Measurements from ENCODE around the gene WNT8B.

The WNT8B gene

DNA sequence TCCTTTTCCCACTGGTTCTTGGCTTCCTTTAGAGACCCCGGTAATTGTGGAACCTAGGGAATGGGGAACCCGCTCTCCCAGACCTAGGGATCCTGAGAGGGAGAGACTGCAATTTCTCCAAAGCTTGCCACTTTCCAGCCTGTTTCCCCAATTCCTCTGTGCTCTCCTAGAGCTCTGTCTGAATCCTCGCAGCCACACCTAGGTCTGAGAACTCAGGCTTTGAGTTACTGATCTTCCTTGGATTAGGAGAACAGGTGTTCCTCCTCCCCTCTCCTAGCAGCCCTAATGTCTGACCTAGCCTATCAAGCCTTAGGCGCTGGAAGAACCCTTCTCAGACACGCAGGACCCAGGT, 20.0 kb downstream of the WNT8B start:
- DNase-seq (ENCODE audit: low read depth) = no peak
- TF ChIP-seq, protein P1, sequence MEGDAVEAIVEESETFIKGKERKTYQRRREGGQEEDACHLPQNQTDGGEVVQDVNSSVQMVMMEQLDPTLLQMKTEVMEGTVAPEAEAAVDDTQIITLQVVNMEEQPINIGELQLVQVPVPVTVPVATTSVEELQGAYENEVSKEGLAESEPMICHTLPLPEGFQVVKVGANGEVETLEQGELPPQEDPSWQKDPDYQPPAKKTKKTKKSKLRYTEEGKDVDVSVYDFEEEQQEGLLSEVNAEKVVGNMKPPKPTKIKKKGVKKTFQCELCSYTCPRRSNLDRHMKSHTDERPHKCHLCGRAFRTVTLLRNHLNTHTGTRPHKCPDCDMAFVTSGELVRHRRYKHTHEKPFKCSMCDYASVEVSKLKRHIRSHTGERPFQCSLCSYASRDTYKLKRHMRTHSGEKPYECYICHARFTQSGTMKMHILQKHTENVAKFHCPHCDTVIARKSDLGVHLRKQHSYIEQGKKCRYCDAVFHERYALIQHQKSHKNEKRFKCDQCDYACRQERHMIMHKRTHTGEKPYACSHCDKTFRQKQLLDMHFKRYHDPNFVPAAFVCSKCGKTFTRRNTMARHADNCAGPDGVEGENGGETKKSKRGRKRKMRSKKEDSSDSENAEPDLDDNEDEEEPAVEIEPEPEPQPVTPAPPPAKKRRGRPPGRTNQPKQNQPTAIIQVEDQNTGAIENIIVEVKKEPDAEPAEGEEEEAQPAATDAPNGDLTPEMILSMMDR (IDR thresholded peaks at IDR 0.05; ENCODE audit: low read length, missing control alignments) = no peak
- H3K4me3 ChIP-seq (replicated peaks; ENCODE audit: low read depth, low read length) = no peak overlapping the region

DNA sequence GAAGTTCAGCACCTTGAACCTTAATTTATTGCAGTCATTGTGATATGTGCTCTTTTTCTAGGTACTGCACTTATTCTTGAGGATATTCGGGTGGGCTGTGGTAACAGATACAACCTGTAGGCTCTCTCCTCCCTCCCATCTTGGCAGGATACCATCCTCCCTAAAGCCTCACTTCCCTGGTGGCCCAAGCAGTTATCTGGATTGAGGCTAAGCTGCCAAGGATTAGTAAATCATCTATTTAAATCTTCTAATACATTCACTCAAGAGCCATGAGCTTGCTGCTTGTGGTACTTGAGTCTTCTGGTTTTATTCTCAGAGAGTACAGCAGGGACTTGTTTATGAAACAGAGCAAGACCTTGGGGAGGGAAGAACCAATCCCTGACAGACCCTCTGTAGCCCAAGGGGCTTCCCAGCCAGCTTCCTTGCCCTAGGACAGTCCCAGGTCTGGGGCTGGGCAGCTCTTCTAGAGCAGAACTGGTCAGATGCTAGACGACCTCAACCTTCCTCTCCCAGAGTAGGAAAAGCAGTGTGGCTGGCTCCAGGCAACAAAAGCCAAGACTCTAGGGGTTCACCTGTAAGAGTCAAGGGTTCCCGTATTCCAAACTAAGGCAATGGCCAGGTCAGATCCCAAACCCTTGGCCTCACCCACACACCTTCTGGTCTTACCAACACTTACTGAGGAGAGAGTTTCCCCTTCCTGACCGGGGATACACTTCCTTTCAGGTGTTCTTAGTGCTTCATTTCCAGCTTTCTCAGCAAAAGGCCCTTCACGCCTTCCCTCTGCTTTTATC, 21.3 kb downstream of the WNT8B start:
- TF ChIP-seq, protein P1 (IDR thresholded peaks at IDR 0.05; ENCODE audit: low read length, missing control alignments) = no peak
- DNase-seq (ENCODE audit: low read depth) = no peak
- no peak overlapping the region for H3K4me3 ChIP-seq (replicated peaks; ENCODE audit: low read depth, low read length)

GRCh38 chr10:100485366-100485765, 22.6 kb downstream of the WNT8B start:
- no peak overlapping the region for H3K4me3 ChIP-seq (replicated peaks; ENCODE audit: low read depth, low read length)
- TF ChIP-seq, protein P1 (IDR thresholded peaks at IDR 0.05; ENCODE audit: low read length, missing control alignments) = no peak
- DNase-seq (ENCODE audit: low read depth) = no peak

DNA sequence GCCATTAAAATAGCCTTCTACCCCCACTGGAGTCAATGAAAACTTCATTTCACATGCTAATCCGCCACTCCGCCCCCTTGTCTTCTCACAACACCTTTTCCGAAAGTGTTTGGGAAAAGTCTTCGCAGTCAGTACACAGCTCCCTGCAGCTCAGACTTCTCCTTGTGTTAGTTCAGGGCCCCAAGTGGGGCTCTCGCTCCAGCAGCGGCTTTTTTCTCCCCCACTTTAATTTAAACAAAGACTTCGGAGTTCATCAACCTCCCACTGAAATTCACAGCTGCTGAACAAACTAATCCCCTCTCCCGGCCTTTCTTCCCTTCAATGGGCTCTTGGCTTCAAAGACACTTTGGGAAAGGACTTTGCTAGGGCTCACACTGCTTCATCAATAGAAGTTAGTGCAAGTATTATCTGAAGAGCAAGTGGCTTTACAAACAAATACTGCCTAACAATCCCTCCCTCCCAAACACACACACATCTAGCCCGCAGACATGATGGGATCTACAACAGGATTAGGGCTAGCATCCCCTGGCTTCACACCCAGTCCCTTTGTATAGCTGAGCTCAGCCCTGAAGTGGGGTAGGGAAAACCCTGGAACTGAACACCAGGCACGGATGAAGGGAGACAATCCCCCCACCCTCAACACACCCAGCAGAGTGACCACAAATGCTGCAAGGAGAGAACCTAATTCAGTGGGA, 23.1 kb downstream of the WNT8B start:
- no peak for DNase-seq (ENCODE audit: low read depth)
- no peak overlapping the region for H3K4me3 ChIP-seq (replicated peaks; ENCODE audit: low read depth, low read length)
- TF ChIP-seq, protein P1 (IDR thresholded peaks at IDR 0.05; ENCODE audit: low read length, missing control alignments) = no peak

DNA sequence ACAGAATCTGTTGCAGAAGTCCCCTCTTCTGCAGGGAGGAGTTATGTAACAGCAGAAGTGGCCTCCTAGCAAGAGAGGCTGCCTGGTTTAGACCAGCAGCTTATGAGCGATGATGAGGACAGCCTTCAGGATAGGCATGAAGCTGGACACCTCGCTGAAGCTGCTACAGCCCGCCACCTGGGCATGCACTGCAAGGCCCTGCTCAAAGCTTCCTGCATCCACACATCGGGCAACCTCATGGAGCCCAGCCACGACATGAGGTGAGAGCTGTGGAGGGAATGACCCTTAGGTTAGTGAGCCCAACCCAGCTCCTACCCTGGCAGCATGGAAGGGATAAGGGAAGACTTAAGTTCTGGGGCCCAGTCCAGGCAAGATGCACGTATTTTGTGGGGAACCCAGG, 24.7 kb downstream of the WNT8B start:
- no peak overlapping the region for H3K4me3 ChIP-seq (replicated peaks; ENCODE audit: low read depth, low read length)
- DNase-seq (ENCODE audit: low read depth) = no peak
- TF ChIP-seq, protein P1 (IDR thresholded peaks at IDR 0.05; ENCODE audit: low read length, missing control alignments) = no peak

- TF ChIP-seq, protein P1 (IDR thresholded peaks at IDR 0.05; ENCODE audit: low read length, missing control alignments) = no peak
- no peak overlapping the region for H3K4me3 ChIP-seq (replicated peaks; ENCODE audit: low read depth, low read length)
These were observed 26.6 kb downstream of the WNT8B start for GRCh38 chr10:100489396-100489795.

More at GRCh38 chr10:100489396-100489795, 26.6 kb downstream of the WNT8B start:
- no peak for DNase-seq (ENCODE audit: low read depth)

Data from fibroblast of pulmonary artery (primary cell).